Measurements from ENCODE around the gene TMEM231.
A peak's percentile ranks its signal among the peaks of the same experiment; 100 is the strongest.

TMEM231 gene

GRCh38 chr16:75491876-75492275 lies 64.2 kb downstream of the TMEM231 start:
- Mint-ChIP-seq H3K27ac (no peak overlapping the region), H3K27me3 (ENCODE audit: low read depth, poor library complexity) (peaks cover 20% of the 10 kb centered on the region), H3K4me1 (peaks cover 13% of the 10 kb centered on the region), H3K9me3 (no peaks in the 10 kb centered on the region), H3K4me3 (no peak overlapping the region), H3K36me3 (ENCODE audit: low read depth) (peaks cover 6% of the 10 kb centered on the region)
- DNase-seq, result no peak
- no peak for TF ChIP-seq CTCF (IDR thresholded peaks at IDR 0.05)

- no peak for DNase-seq
- TF ChIP-seq CTCF (IDR thresholded peaks at IDR 0.05), result no peak
- H3K9me3 Mint-ChIP-seq, result no peaks in the 10 kb centered on the region
- peaks cover 11% of the 10 kb centered on the region for H3K27me3 Mint-ChIP-seq (ENCODE audit: low read depth, poor library complexity)
- H3K4me1 Mint-ChIP-seq, result peaks cover 34% of the 10 kb centered on the region
- H3K27ac Mint-ChIP-seq, result peak overlapping the region; percentile 5
- no peak overlapping the region for H3K4me3 Mint-ChIP-seq
- H3K36me3 Mint-ChIP-seq (ENCODE audit: low read depth), result peaks cover 6% of the 10 kb centered on the region
These were observed 67.7 kb downstream of the TMEM231 start for GRCh38 chr16:75488322-75488721.

Measured in nephron progenitor cell (in vitro differentiated cells).